Measurements from ENCODE around the gene PDE4D.

GRCh38 chr5:59660737-59661136, 232.8 kb downstream of the PDE4D start:
- no peak for TF ChIP-seq POLR2A (IDR thresholded peaks at IDR 0.05)
- TF ChIP-seq, protein P1, sequence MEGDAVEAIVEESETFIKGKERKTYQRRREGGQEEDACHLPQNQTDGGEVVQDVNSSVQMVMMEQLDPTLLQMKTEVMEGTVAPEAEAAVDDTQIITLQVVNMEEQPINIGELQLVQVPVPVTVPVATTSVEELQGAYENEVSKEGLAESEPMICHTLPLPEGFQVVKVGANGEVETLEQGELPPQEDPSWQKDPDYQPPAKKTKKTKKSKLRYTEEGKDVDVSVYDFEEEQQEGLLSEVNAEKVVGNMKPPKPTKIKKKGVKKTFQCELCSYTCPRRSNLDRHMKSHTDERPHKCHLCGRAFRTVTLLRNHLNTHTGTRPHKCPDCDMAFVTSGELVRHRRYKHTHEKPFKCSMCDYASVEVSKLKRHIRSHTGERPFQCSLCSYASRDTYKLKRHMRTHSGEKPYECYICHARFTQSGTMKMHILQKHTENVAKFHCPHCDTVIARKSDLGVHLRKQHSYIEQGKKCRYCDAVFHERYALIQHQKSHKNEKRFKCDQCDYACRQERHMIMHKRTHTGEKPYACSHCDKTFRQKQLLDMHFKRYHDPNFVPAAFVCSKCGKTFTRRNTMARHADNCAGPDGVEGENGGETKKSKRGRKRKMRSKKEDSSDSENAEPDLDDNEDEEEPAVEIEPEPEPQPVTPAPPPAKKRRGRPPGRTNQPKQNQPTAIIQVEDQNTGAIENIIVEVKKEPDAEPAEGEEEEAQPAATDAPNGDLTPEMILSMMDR (IDR thresholded peaks at IDR 0.05): peak in 2 of 6 experiments; percentile 7 to 22
